ENCODE data around the gene GNG13.

GNG13 gene, protein sequence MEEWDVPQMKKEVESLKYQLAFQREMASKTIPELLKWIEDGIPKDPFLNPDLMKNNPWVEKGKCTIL

DNA sequence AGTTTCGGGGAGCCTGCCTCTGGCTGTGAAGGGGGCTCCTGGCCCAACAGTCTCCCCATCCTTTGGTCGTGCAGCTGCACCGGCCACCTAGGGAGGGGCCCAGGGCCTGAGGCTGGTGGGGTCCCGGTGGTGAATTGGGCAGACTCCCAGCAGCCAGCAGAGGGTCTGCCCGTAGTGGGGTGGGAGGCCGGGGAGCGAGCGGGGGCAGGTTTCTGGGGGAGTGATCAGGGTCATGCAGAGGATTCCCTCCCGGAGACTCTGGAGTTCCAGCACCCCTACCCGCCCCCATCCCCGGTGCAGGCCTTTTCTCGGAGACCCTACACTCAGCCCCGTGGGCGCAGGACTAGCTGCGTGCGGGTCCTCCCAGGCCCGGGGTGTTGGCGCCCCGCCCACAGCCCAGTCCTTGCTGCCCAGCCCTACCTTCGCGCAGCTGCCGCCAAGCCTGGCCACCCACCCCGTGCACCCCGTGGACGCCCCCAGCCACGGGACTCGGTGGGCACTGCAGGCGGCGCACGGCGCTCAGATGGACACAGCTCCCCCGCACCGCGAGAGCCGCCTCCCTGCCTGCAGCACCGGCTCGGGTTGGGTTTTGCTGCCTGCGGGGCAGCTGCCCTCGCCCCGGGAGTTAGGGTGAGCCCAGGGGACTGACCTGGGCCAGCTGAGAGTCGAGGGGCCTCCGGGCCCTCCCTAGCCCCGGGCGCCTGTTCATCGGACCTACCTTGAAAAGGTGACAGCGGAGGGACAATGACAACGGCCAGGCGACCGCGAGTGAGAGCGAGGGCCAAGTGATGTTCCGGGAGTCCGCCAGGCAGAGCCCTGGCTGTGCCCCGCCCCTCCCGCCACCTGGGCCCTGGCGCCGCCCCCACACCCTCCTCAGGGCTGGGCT lies at the start of gene GNG13:
Gene GNG13 (minus strand): TSS at position 787 of the 886 bp plus-strand sequence. CDS start 1,657 bp downstream, outside the sequence.
- Mint-ChIP-seq H3K9me3 (no peaks in the 10 kb centered on the region), H3K4me3 (no peak within 1 kb of the TSS), H3K36me3 (ENCODE audit: low read depth) (no peaks in the 10 kb centered on the region), H3K27me3 (no peaks in the 10 kb centered on the region), H3K27ac (no peak within 1 kb of the TSS), H3K4me1 (ENCODE audit: low read depth) (no peaks in the 10 kb centered on the region)

DNA sequence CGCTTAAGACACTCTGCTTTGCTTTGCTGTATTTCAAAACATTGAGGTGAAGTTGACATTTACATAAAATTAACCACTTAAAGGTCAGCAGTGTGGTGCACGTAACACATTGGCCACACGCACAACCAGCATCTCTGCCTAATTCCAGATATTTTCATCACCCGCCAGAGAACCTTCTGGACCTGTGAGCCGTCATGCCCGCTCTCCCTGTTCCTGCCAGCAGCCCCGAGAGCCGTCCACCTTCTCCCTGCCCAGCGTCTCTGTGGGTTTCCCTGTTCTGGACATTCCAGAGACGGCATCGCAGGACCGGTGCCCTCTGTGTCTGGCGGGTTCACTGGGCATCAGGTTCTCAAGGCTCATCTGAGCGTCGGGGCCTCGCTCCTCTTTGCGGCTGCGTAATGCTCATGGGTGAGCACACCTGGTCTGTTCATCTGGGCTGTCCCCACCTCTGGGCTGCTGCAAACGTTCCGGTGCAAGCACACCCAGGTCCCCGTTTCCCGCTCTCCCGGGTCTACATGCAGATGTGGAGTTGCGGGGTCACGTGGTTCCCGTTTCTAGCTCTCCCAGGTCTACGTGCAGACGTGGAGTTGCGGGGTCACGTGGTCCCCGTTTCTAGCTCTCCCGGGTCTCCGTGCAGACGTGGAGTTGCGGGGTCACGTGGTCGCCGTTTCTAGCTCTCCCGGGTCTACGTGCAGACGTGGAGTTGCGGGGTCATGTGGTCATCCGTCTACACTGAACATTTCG lies 48.1 kb upstream of the GNG13 start:
- Mint-ChIP-seq H3K9me3 (no peaks in the 10 kb centered on the region), H3K27ac (no peak overlapping the region), H3K4me1 (ENCODE audit: low read depth) (no peaks in the 10 kb centered on the region)

DNA sequence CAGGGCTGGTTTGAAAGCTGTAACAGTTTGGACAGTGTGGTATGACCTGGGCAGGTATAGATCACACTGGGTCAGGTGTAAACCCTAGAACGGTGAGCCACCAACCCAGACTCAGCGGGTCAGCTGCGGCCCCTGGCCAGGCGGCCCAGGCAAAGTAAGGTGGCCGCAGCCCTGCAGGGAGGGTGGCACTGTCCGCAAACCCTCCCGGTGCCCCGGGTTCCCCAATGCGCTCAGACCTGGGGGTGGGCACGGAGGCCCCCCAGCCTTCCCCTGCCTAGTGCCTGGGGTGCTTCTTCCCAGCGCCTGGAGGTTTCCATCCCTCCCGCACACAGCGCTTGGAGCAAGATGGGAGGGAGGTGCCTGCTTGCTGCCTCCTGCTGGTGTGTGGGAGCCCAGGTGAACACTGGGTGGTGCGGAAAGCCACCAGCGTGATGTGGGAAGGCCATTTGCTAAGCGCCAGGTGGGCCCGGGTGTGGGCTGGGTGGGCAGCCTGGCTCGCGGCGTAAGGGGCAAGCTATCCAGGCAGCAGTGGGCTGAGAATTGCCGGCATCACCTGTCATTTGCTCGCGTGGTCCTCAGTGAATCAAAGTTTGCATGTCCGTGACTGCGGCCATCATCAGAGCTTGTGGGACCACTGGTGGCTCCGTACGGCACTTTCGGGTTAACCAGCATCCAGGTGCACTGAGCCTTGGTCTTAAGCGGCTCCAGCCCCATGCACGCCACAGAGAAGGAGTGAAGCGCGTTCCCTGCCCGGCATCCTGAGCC lies 47.3 kb upstream of the GNG13 start:
- Mint-ChIP-seq H3K4me3 (no peak overlapping the region), H3K27me3 (no peaks in the 10 kb centered on the region), H3K4me1 (ENCODE audit: low read depth) (no peaks in the 10 kb centered on the region), H3K9me3 (no peaks in the 10 kb centered on the region), H3K36me3 (ENCODE audit: low read depth) (no peaks in the 10 kb centered on the region), H3K27ac (no peak overlapping the region)

More for the DNA sequence above, 48.1 kb upstream of the GNG13 start:
- H3K4me3 Mint-ChIP-seq, result no peak overlapping the region
- no peaks in the 10 kb centered on the region for H3K27me3 Mint-ChIP-seq
- H3K36me3 Mint-ChIP-seq (ENCODE audit: low read depth), result no peaks in the 10 kb centered on the region

DNA sequence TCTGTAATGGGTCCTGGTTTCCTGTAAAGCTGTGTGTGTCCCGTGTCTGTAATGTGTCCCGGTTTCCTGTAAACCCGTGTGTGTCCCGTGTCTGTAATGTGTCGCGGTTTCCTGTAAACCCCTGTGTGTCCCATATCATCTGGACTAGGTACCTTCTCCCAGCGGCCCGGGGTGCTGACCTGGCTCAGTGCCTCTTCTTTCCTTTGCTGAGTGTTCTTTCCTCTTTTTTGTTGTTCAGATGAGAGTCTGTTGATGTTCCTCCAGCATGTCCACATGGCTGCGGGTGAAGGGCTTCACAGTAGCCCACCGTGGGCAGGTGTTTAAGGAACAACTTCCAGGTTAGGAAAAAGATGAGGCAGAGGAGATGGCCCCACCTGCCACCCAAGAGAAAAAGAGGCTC lies 46.6 kb upstream of the GNG13 start:
- Mint-ChIP-seq H3K27ac (no peak overlapping the region), H3K36me3 (ENCODE audit: low read depth) (no peaks in the 10 kb centered on the region), H3K27me3 (no peaks in the 10 kb centered on the region), H3K9me3 (no peaks in the 10 kb centered on the region), H3K4me3 (no peak overlapping the region), H3K4me1 (ENCODE audit: low read depth) (no peaks in the 10 kb centered on the region)

DNA sequence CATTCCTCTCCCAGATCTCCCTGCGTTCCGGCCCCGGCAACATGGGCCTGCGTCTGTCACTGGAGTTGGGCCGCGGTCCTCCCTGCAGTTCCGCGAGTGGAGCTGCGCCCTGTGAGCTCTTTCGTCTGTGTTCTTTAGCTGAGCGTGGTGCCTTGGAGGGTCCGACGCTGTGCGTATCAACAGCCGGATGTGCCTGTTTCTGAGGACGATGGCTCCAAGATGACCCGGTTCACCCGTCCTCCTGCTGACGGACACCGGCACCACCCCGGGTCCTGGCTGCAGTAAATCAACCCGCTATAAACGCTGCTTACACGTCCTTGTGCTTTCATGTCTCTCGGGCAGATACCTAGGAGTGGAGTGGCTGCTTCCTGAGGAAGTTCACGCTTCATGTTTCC lies 44.8 kb upstream of the GNG13 start:
- no peaks in the 10 kb centered on the region for H3K36me3 Mint-ChIP-seq (ENCODE audit: low read depth)

DNA sequence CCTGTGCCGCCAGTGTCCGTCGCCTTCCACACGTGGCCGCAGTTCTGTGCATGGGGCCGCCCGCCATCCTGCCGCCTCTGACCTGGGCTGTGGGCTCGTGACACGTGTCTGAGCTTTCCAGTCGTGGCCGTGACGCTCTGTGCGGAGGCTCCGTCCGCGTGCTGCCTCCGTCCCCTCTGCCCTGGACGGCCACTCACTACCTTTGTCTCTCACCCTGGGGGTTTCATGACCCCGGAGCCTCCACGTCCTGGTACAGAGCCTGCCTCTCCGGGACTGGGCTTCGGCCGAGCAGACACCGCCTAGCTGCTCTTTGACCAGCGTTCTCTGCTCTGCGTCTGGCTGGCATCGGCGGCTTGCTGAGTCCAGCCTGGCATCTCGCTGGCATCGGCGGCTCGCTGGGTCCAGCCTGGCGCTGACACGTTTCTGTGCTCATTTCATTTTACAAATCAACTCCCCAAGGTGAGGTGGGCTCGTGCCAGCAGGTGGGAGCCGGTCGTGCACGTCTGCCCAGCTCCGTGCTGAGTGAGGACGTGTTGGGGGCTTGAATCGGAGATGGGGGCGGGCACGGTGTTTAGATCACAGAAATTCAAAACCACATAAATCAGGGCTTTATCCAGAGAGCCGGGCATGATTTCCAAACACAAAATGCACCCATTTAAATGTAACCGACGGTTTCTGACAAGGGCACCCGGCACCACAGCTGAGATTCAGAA lies 44.3 kb upstream of the GNG13 start:
- no peak overlapping the region for H3K4me3 Mint-ChIP-seq
- H3K9me3 Mint-ChIP-seq, result no peaks in the 10 kb centered on the region
- no peaks in the 10 kb centered on the region for H3K4me1 Mint-ChIP-seq (ENCODE audit: low read depth)
- no peak overlapping the region for H3K27ac Mint-ChIP-seq
- H3K27me3 Mint-ChIP-seq, result no peaks in the 10 kb centered on the region
- no peaks in the 10 kb centered on the region for H3K36me3 Mint-ChIP-seq (ENCODE audit: low read depth)

More for the DNA sequence above, 44.8 kb upstream of the GNG13 start:
- H3K4me1 Mint-ChIP-seq (ENCODE audit: low read depth), result no peaks in the 10 kb centered on the region
- no peaks in the 10 kb centered on the region for H3K9me3 Mint-ChIP-seq
- no peaks in the 10 kb centered on the region for H3K27me3 Mint-ChIP-seq
- no peak overlapping the region for H3K27ac Mint-ChIP-seq
- no peak overlapping the region for H3K4me3 Mint-ChIP-seq

DNA sequence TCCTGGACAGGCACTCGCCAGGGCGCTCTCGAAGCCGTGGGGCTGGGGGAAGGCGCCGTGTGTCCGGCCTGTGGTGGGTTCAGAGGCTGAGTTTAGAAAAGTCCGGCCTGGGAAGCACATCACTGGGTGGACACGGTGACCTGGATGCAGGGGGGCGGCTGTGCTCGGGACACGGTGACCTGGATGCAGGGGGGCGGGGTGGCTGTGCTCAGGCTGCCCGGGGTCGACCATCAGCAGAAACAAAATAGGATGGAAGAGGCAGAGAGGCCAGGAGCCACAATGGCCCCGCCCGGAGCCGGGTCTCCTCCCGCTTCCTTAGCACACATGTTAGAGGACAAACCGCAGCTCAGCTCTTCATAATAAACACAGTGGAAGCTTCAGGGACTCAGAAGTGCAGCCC lies 43.2 kb upstream of the GNG13 start:
- Mint-ChIP-seq H3K4me1 (ENCODE audit: low read depth) (no peaks in the 10 kb centered on the region), H3K4me3 (no peak overlapping the region), H3K9me3 (no peaks in the 10 kb centered on the region), H3K27ac (no peak overlapping the region), H3K27me3 (no peaks in the 10 kb centered on the region), H3K36me3 (ENCODE audit: low read depth) (no peaks in the 10 kb centered on the region)

DNA sequence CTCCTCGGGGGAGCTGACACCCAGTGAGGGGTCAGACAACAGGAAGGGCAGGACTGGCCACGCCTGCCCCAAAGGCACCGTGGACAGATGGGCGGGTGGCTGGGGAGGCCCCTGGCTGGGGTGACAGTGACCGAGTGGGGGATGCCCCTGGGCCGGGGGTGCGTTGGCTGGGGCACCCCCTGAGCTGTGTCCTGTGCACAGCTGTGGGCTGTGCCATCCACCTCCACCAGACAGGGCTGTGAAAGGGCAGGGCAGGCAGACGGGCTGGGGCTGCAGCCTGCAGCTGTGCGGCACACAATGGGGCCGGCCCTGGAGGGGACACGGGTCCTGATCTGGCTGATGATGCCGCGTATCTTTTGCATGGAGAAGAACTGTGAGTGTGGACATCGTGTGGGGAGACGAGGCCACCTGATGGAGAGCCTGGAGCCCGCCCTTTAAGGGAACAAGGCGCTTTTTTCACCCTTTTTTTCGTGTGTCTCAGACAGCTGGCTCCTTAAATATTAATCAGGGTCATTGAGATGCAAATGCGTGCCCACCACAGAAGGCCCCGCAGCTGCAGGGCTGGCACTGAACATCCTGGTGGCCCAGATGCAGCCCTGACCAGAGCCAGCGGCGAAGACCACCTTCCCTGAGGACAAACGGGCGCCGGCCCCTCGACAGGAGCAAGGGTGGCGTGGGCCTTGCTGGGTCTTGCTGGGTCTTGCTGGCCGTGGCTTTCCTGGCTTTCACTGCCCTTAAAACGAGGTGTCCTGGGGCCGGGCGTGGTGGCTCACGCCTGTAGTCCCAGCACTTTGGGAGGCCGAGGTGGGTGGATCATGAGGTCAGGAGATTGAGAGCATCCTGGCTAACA lies 42.4 kb upstream of the GNG13 start:
- no peaks in the 10 kb centered on the region for H3K27me3 Mint-ChIP-seq
- no peaks in the 10 kb centered on the region for H3K9me3 Mint-ChIP-seq
- H3K27ac Mint-ChIP-seq, result no peak overlapping the region
- no peak overlapping the region for H3K4me3 Mint-ChIP-seq
- H3K4me1 Mint-ChIP-seq (ENCODE audit: low read depth), result no peaks in the 10 kb centered on the region
- H3K36me3 Mint-ChIP-seq (ENCODE audit: low read depth), result no peaks in the 10 kb centered on the region

DNA sequence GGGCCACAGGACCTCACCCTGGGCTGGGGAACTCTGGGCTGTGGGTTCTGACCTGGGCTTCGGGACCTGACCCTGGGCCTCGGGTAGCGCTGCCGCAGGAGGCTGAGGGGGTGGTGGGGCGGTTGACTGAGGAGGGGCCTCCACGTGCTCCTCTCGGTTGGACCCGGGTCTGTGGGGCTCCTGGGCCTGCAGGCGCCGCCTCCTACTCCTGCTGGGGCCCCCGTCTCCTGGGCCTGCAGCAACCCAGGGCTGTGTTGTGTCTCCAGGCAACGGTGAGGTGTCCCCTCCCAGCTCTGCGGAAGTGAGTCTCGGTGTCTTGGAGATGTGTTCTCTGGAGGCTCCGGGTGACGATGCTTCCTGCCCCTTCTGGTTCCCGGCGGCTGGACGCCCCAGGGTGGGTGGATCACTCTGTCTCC lies 41.5 kb upstream of the GNG13 start:
- Mint-ChIP-seq H3K27me3 (no peaks in the 10 kb centered on the region), H3K4me3 (no peak overlapping the region), H3K36me3 (ENCODE audit: low read depth) (no peaks in the 10 kb centered on the region)

DNA sequence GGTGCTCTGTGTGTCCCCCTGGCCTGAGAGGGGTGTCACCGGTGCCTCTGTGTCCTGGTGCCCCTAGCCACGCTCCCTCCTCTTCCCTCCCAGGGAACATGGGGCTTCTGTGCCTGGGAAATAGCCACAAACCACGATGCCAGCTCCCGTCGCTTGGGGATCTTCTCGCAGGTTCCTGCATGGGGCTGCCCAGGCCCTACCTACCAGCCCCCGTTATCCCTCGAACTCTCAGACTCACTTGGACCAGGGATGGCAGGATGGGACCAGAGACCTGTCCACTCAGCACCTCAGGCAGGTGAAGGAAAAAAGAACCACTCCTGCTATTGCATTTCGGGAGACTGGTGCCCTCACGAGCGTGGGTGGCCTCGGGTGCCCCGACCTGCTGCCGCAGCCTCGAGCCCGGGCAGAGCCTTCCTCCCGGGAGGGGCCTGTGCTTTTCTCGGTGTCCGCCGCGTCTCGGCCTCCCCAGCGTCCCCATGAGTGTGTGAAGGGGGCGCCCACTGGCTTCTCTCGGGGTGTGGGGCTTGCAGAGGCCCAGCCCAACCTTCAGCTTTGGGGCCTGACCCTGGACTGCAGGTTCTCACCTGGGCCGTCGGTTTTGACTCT lies 41.0 kb upstream of the GNG13 start:
- Mint-ChIP-seq H3K4me3 (no peak overlapping the region), H3K4me1 (ENCODE audit: low read depth) (no peaks in the 10 kb centered on the region), H3K27ac (no peak overlapping the region), H3K36me3 (ENCODE audit: low read depth) (no peaks in the 10 kb centered on the region), H3K9me3 (peaks cover under 1% of the 10 kb centered on the region), H3K27me3 (no peaks in the 10 kb centered on the region)

More for the DNA sequence above, 41.5 kb upstream of the GNG13 start:
- Mint-ChIP-seq H3K27ac (no peak overlapping the region), H3K4me1 (ENCODE audit: low read depth) (no peaks in the 10 kb centered on the region), H3K9me3 (no peaks in the 10 kb centered on the region)

DNA sequence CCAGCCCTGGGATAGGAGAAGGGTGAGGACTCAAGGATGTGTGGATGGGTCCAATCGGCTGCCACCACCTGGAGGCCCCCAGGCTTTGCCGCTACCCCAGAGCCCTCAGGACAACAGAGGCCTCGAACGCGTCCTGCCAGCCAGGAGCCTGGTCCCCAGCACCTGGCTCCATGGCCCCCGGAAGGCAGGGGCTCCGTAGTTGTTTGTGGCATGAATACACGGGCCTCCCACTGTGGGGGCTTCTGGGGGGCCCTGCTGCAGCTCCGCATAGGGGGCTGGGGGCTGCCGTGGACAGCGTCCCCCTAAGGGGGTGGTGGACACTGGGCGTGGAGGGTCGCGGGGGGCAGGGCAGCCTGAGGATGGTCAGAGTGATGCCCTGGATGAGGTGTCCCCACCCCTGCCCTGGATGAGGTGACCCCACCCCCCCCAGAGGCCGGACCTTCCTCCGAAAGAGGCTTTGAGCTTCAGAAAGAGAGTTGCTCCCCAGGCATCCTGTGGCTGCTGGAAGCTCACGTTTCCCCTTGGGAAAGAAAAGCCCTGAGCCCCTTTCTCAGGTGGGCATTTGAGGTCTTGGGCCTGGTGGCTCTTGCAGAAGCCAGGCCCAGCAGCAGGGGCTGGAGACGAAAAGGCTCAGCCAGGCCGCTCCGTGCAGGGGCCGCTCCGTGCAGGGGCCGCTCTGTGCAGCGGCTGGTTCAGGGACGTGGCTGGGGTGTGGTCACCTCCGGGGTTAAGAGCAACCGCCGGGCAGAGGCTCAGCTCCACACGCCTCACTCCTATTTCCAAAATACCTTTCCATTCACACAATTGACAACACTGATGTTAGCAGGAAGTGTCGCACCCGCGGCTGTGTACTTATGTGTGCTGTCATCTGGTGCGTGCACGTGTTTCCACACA lies 40.3 kb upstream of the GNG13 start:
- Mint-ChIP-seq H3K27me3 (no peaks in the 10 kb centered on the region), H3K4me1 (ENCODE audit: low read depth) (no peaks in the 10 kb centered on the region), H3K27ac (no peak overlapping the region), H3K9me3 (peaks cover 5% of the 10 kb centered on the region), H3K36me3 (ENCODE audit: low read depth) (no peaks in the 10 kb centered on the region), H3K4me3 (no peak overlapping the region)

DNA sequence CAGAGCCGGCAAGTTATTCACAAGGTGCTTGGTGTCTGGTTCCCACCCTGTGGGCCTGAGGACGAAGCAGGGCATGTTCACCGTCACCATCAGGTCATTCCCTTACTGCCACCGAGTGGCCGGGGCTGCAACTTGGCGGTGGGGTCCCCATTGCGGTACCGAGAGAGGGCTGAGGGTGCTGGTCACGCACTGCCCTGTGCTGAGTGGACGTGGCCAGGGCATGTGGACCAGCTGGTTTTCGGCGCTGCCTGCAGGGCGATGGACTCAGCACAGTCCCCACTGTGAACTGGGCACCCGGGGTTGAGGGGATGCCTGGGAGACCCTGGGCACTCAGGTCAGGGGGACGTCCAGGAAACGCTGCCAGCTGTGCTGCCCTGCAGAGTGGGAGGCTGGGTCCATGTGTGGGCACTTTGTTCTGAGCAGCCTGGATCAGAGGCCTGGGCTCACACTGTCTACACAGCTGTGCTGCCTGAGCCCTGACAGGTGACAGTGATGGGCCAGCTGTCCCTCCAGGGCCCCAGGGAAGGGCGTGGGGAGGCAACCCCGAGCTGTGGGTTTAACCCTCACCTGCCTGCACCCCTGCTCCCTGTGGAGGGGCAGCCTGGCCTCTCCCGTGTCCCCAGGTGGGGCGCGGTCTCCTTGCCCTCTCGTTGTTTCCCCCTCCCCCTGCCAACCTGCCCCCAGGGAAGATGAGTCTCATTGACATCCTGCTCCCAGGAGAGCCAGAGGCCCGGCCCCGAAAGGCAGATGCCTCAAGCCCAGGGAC lies 39.3 kb upstream of the GNG13 start:
- Mint-ChIP-seq H3K9me3 (peaks cover 5% of the 10 kb centered on the region), H3K4me3 (no peak overlapping the region), H3K27me3 (no peaks in the 10 kb centered on the region), H3K27ac (no peak overlapping the region), H3K36me3 (ENCODE audit: low read depth) (no peaks in the 10 kb centered on the region), H3K4me1 (ENCODE audit: low read depth) (no peaks in the 10 kb centered on the region)

Data from stimulated activated naive CD8-positive, alpha-beta T cell treated with anti-CD3 and anti-CD28 coated beads, Interleukin-15, Interleukin-2, amounts not matched to agents 100 ng/mL and 50 ng/mL, for 24 hours (primary cell).